ENCODE measurements around the gene ANXA6.
A peak's percentile ranks its signal among the peaks of the same experiment; 100 is the strongest.
"Not testable (repeated sequence)": the region's sequence is repeated elsewhere in the genome, so short reads cannot be mapped to it uniquely, and the experiment has no call there.

Gene ANXA6

GRCh38 chr5:151181818-151182523, 24.4 kb upstream of the ANXA6 start:
- H3K4me3 ChIP-seq (ENCODE audit: control insufficient read depth, low read depth, low read length) = no peak overlapping the region
- DNase-seq (ENCODE audit: low read depth) = peak; percentile 50
- TF ChIP-seq, protein P1, sequence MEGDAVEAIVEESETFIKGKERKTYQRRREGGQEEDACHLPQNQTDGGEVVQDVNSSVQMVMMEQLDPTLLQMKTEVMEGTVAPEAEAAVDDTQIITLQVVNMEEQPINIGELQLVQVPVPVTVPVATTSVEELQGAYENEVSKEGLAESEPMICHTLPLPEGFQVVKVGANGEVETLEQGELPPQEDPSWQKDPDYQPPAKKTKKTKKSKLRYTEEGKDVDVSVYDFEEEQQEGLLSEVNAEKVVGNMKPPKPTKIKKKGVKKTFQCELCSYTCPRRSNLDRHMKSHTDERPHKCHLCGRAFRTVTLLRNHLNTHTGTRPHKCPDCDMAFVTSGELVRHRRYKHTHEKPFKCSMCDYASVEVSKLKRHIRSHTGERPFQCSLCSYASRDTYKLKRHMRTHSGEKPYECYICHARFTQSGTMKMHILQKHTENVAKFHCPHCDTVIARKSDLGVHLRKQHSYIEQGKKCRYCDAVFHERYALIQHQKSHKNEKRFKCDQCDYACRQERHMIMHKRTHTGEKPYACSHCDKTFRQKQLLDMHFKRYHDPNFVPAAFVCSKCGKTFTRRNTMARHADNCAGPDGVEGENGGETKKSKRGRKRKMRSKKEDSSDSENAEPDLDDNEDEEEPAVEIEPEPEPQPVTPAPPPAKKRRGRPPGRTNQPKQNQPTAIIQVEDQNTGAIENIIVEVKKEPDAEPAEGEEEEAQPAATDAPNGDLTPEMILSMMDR (conservative IDR thresholded peaks at IDR 0.05; ENCODE audit: control insufficient read depth, insufficient read depth, low read depth, low read length) = no peak

- no peak overlapping the region for H3K4me3 ChIP-seq (ENCODE audit: control insufficient read depth, low read depth, low read length)
- TF ChIP-seq, protein P1 (conservative IDR thresholded peaks at IDR 0.05; ENCODE audit: control insufficient read depth, insufficient read depth, low read depth, low read length) = no peak
- no peak for DNase-seq (ENCODE audit: low read depth)
Measured at GRCh38 chr5:151180291-151180690, 22.7 kb upstream of the ANXA6 start.

- H3K4me3 ChIP-seq (ENCODE audit: control insufficient read depth, low read depth, low read length) = no peak overlapping the region
- TF ChIP-seq, protein P1 (conservative IDR thresholded peaks at IDR 0.05; ENCODE audit: control insufficient read depth, insufficient read depth, low read depth, low read length) = no peak
- no peak for DNase-seq (ENCODE audit: low read depth)
Measured at GRCh38 chr5:151179489-151179840, 21.9 kb upstream of the ANXA6 start.

GRCh38 chr5:151178777-151179488, 21.4 kb upstream of the ANXA6 start:
- DNase-seq (ENCODE audit: low read depth) = no peak
- no peak overlapping the region for H3K4me3 ChIP-seq (ENCODE audit: control insufficient read depth, low read depth, low read length)
- TF ChIP-seq, protein P1 (conservative IDR thresholded peaks at IDR 0.05; ENCODE audit: control insufficient read depth, insufficient read depth, low read depth, low read length) = no peak

GRCh38 chr5:151178372-151178771, 20.8 kb upstream of the ANXA6 start:
- no peak overlapping the region for H3K4me3 ChIP-seq (ENCODE audit: control insufficient read depth, low read depth, low read length)
- TF ChIP-seq, protein P1 (conservative IDR thresholded peaks at IDR 0.05; ENCODE audit: control insufficient read depth, insufficient read depth, low read depth, low read length) = no peak

DNA sequence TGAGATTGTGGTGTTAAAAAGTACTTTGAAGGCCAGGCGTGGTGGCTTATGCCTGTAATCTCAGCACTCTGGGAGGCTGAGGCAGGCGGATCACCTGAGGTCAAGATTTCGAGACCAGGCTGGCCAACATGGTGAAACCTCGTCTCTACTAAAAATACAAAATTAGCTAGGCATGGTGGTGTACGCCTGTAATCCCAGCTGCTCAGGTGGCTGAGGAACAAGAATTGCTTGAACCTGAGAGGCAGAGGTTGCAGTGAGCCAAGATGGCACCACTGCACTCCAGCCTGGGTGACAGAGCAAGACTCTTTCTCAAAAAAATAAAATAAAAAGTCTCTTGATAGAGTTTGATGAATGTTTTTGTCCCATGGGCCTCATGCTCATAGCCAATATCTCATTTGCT, 18.7 kb upstream of the ANXA6 start:
- H3K4me3 ChIP-seq (ENCODE audit: control insufficient read depth, low read depth, low read length); DNase-seq (ENCODE audit: low read depth): not testable (repeated sequence)

More at GRCh38 chr5:151178372-151178771, 20.8 kb upstream of the ANXA6 start:
- no peak for DNase-seq (ENCODE audit: low read depth)

GRCh38 chr5:151174612-151175101, 17.1 kb upstream of the ANXA6 start:
- no peak for DNase-seq (ENCODE audit: low read depth)
- no peak overlapping the region for H3K4me3 ChIP-seq (ENCODE audit: control insufficient read depth, low read depth, low read length)
- TF ChIP-seq, protein P1 (conservative IDR thresholded peaks at IDR 0.05; ENCODE audit: control insufficient read depth, insufficient read depth, low read depth, low read length) = no peak
